Calu3 (cell line): Measurements from ENCODE around the gene PPY. TPM values are rescaled to one million over a fixed set of nuclear protein-coding genes. Genes with fewer than 3 reads are reported as not detected.

Source experiments
- BruUV-seq: library from RNA; stranded (reverse); fragments of 400-500 nt; replicated peaks from 2 replicates; lab custom pipeline; 2021; lab: Mats Ljungman, UMichigan
- CTCF ChIA-PET: fragments of 300-600 bp; sonication (Branson Sonifier 250); formaldehyde crosslinking; loops from one replicate; lab custom pipeline; 2022; ENCODE audit warnings: antibody characterized with exemption; lab: Charles Lee
- DNase-seq: peaks from one replicate; pipeline ENCODE4 v3.0.0; 2022
- H3K27ac Mint-ChIP-seq: one replicate; pipeline ENCODE4 v1.8.0; 2022; ENCODE audit warnings: mixed read lengths; ENCODE audit not compliant: unreplicated experiment
- H3K27me3 Mint-ChIP-seq: one replicate; pipeline ENCODE4 v1.8.0; 2022; ENCODE audit warnings: mixed read lengths; ENCODE audit not compliant: unreplicated experiment
- H3K36me3 Mint-ChIP-seq: one replicate; pipeline ENCODE4 v1.8.0; 2022; ENCODE audit warnings: mild to moderate bottlenecking, moderate library complexity, mixed read lengths; ENCODE audit not compliant: insufficient read depth, unreplicated experiment
- H3K4me1 Mint-ChIP-seq: one replicate; pipeline ENCODE4 v1.8.0; 2022; ENCODE audit warnings: mild to moderate bottlenecking, low read depth, mixed read lengths; ENCODE audit not compliant: unreplicated experiment
- H3K4me3 Mint-ChIP-seq: one replicate; pipeline ENCODE4 v1.8.0; 2022; ENCODE audit warnings: mild to moderate bottlenecking, low read depth, moderate library complexity, mixed read lengths; ENCODE audit not compliant: unreplicated experiment
- H3K9me3 Mint-ChIP-seq: one replicate; pipeline ENCODE4 v1.8.0; 2022; ENCODE audit warnings: low read depth, mixed read lengths; ENCODE audit not compliant: unreplicated experiment
- intact Hi-C: fragments of 100-400 bp; cut with micrococcal nuclease; formaldehyde crosslinking; loops from one replicate; pipeline ENCODE4 v1.10.0; 2022; ENCODE audit not compliant: unreplicated experiment
- total RNA-seq: library from RNA; stranded (reverse); gene quantifications from 2 replicates; pipeline ENCODE4 v1.2.3, GENCODE V29; 2022
- TF ChIP-seq, protein P1 (sequence below): fragments of 200-600 bp; IDR thresholded peaks from one replicate; pipeline ENCODE4 v1.8.0; 2022; ENCODE audit warnings: antibody characterized with exemption; ENCODE audit not compliant: unreplicated experiment

The PPY gene
- total RNA-seq, 1 experiment from 2014 or later = not detected

DNA sequence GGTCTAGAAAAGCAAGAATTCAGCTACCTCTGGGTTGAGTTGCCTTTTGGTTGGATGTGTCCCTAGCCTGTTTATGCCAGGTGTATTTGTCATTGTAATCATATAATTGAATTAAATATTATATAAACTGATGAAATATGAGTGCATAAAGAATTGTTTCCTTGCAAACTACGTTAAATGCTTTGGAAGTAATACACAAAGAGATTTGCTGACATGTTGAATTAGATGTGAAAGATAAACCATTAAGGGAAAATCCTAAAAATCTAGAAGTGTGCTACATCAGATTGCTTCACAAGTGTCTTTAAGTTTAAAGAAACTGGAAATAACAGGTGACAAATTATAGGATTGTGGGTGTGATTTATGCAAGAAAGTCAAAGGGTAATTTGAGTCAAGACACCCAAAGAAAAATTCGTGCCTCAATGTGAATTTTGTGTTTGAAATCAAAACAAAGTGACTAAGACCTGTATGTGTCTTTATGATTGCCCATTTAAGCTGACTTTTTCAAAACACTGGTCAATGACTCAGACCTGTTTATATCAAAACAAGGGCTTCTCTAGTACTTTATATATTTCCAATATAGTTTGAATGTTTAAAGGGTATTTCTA, 16.6 kb upstream of the PPY start:
- no peak for DNase-seq
- TF ChIP-seq, protein P1, sequence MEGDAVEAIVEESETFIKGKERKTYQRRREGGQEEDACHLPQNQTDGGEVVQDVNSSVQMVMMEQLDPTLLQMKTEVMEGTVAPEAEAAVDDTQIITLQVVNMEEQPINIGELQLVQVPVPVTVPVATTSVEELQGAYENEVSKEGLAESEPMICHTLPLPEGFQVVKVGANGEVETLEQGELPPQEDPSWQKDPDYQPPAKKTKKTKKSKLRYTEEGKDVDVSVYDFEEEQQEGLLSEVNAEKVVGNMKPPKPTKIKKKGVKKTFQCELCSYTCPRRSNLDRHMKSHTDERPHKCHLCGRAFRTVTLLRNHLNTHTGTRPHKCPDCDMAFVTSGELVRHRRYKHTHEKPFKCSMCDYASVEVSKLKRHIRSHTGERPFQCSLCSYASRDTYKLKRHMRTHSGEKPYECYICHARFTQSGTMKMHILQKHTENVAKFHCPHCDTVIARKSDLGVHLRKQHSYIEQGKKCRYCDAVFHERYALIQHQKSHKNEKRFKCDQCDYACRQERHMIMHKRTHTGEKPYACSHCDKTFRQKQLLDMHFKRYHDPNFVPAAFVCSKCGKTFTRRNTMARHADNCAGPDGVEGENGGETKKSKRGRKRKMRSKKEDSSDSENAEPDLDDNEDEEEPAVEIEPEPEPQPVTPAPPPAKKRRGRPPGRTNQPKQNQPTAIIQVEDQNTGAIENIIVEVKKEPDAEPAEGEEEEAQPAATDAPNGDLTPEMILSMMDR = no peak
- Mint-ChIP-seq H3K27ac (no peak overlapping the region), H3K4me3 (no peak overlapping the region), H3K36me3 (no peaks in the 10 kb centered on the region), H3K9me3 (no peaks in the 10 kb centered on the region), H3K27me3 (peaks cover 59% of the 10 kb centered on the region), H3K4me1 (no peaks in the 10 kb centered on the region)
- intact Hi-C loops = no loop called here
- CTCF ChIA-PET = interaction anchor here (0.5 kb wide), 1 partner anchor 11 kb away, joined by 3 read pairs; no protein-coding TSS in a partner anchor
- no TSS peak for BruUV-seq

- peaks cover 59% of the 10 kb centered on the region for H3K27me3 Mint-ChIP-seq
- intact Hi-C loops = no loop called here
- no peak overlapping the region for H3K4me3 Mint-ChIP-seq
- TF ChIP-seq, protein P1 = no peak
- no TSS peak for BruUV-seq
- H3K36me3 Mint-ChIP-seq = no peaks in the 10 kb centered on the region
- H3K27ac Mint-ChIP-seq = no peak overlapping the region
- H3K9me3 Mint-ChIP-seq = no peaks in the 10 kb centered on the region
- CTCF ChIA-PET = no interaction called here
- no peak for DNase-seq
- H3K4me1 Mint-ChIP-seq = peaks cover 9% of the 10 kb centered on the region
Measured at GRCh38 chr17:43956222-43956621, 13.9 kb upstream of the PPY start.

- Mint-ChIP-seq H3K27me3 (peaks cover 80% of the 10 kb centered on the region), H3K4me1 (peaks cover 9% of the 10 kb centered on the region), H3K36me3 (no peaks in the 10 kb centered on the region), H3K27ac (no peak within 1 kb of the TSS), H3K4me3 (peak within 1 kb of the TSS; percentile 33), H3K9me3 (no peaks in the 10 kb centered on the region)
- no peak for DNase-seq
- TF ChIP-seq, protein P1 = no peak
- CTCF ChIA-PET = interaction anchor here (1.3 kb wide), 1 partner anchor 10 kb away, joined by 4 read pairs; no protein-coding TSS in a partner anchor
- BruUV-seq = no TSS peak
- intact Hi-C loops = no loop called here
Measured at GRCh38 chr17:43953746-43954145, 11.5 kb upstream of the PPY start, which contains the start of gene PYY. TSS of gene PYY (minus strand) at chr17:43953940. CDS start at chr17:43953483, 457 bp downstream.

DNA sequence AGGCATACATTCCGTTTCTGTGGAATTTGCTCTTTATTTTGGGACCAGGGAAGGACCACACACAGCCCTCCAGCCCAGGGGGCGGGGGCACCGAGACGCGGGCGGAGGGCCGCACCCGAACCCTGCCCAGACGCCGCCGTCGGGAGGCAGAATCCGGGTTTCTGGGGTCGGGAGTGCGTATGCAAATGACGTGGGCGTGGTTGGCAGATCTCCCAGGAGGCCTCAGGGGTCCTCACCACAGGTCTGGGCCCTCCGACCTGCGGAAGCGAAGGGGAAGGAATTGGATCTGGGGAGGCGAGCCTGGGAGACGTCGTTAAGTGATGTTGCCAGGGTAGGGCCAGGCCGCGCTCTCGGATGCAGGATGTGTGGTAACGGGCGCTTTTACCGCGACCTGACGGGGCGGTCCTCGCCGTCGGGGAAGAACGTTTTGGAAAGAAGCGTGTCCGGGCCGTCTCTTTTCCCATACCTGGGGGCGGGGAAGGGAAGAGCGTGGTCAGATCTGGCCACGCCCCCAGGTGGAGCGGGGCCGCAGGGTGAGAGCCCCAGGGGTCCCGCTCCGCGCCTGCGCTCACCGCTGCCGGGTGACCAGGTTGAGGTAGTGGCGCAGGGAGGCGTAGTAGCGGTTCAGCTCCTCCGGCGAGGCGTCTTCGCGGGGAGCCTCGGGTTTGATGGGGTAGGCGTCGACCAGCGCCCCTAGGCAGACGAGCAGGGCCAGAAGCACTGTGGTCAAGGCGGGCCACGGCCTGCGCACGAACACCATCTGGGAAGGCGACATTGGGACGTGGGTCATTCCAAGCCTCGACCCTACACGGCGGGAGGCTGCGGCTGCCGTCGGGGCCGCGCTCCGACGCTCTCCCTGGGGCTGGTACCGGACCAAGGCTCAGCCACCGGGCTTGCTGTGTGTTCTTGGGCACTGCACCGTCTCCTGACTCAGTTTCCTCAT, 10.7 kb upstream of the PPY start:
- peak overlapping the region; percentile 33 for H3K4me3 Mint-ChIP-seq
- TF ChIP-seq, protein P1 = no peak

More for the DNA sequence above, 10.7 kb upstream of the PPY start:
- no TSS peak for BruUV-seq
- DNase-seq = no peak
- no peaks in the 10 kb centered on the region for H3K9me3 Mint-ChIP-seq
- no peaks in the 10 kb centered on the region for H3K36me3 Mint-ChIP-seq
- intact Hi-C loops = no loop called here
- CTCF ChIA-PET = interaction anchor here (1.3 kb wide), 1 partner anchor 9 kb away, joined by 4 read pairs; no protein-coding TSS in a partner anchor
- H3K27me3 Mint-ChIP-seq = peaks cover 80% of the 10 kb centered on the region
- no peak overlapping the region for H3K27ac Mint-ChIP-seq
- H3K4me1 Mint-ChIP-seq = peaks cover 9% of the 10 kb centered on the region
